OCI-LY3 (cell line): Measurements from ENCODE around the gene TRERF1.

Source experiments
- EZH2phosphoT487 ChIP-seq: fragments of 200-600 bp; shearing (Covaris generic); IDR thresholded peaks from 2 replicates; pipeline ENCODE4 v1.6.1; 2018; ENCODE audit warnings: antibody characterized with exemption, mixed run types, low read depth
- TF ChIP-seq, protein P1 (sequence below): fragments of 200-600, 300-600 bp; sonication (generic); IDR thresholded peaks from 2 replicates; pipeline ENCODE4 v1.5.1; 2014; ENCODE audit warnings: antibody characterized with exemption, low read length, low read depth

DNA sequence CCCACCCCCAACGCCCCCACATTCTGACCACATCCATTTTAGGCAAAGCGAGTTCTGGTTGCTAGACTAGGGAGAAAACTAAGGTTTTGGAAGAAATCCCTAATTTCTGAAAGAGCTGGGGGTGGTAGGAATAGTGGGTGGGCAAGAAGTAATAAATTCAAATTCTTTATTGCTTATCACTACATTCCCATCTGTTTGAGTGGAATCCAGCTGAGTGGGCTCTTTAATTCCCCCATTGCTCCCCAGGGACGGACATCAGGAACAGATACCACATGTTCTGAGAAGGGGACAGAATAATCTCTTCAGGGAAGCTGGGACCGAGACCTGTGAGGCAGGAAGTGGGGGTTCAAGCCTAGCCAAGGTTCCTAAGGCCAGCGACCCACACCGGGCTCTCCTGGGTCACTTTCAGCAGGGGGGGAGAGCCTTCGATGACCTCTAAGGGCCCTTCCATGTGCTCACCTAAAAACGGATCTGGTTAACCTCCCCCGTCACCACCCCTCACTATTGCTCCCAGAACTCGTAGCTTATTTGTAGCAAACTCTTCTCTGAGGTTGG is 191.8 kb downstream of the TRERF1 start:
- TF ChIP-seq, protein P1, sequence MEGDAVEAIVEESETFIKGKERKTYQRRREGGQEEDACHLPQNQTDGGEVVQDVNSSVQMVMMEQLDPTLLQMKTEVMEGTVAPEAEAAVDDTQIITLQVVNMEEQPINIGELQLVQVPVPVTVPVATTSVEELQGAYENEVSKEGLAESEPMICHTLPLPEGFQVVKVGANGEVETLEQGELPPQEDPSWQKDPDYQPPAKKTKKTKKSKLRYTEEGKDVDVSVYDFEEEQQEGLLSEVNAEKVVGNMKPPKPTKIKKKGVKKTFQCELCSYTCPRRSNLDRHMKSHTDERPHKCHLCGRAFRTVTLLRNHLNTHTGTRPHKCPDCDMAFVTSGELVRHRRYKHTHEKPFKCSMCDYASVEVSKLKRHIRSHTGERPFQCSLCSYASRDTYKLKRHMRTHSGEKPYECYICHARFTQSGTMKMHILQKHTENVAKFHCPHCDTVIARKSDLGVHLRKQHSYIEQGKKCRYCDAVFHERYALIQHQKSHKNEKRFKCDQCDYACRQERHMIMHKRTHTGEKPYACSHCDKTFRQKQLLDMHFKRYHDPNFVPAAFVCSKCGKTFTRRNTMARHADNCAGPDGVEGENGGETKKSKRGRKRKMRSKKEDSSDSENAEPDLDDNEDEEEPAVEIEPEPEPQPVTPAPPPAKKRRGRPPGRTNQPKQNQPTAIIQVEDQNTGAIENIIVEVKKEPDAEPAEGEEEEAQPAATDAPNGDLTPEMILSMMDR, result no peak
- TF ChIP-seq EZH2phosphoT487, result no peak
